Tibial nerve (tissue), 4 donors: Measurements from ENCODE around the gene INPPL1. TPM values are rescaled to one million over a fixed set of nuclear protein-coding genes. Genes with fewer than 3 reads are reported as not detected.

Source experiments
- DNase-seq, 2 donors: peaks; one replicate each; pipeline ENCODE4 v3.0.0-alpha.2; 2019; ENCODE audit warnings: low spot score in 2 of 2
- H3K27ac ChIP-seq, 4 donors: fragments of 200-600 bp; sonication (generic) in 3 of 4; one replicate each; pipeline ENCODE4 v1.5.1; 2017 to 2019; ENCODE audit warnings: mild to moderate bottlenecking in 1 of 4
- H3K27me3 ChIP-seq, 2 donors: fragments of 200-600 bp; sonication (generic) in 1 of 2; one replicate each; pipeline versions ENCODE4 v1.5.1 to v1.6.0; 2017 to 2019
- H3K36me3 ChIP-seq, 3 donors: fragments of 200-600 bp; sonication (generic); one replicate each; pipeline ENCODE4 v1.5.1; 2018 to 2019
- H3K4me1 ChIP-seq, 4 donors: fragments of 200-600 bp; sonication (generic) in 3 of 4; one replicate each; pipeline ENCODE4 v1.5.1; 2017 to 2019
- H3K4me3 ChIP-seq, 4 donors: fragments of 200-600 bp; sonication (generic) in 3 of 4; one replicate each; pipeline ENCODE4 v1.5.1; 2017 to 2019; ENCODE audit warnings: mild to moderate bottlenecking in 1 of 4, moderate library complexity in 1 of 4
- H3K9me3 ChIP-seq, 4 donors: fragments of 200-600 bp; sonication (generic) in 3 of 4; one replicate each; pipeline ENCODE4 v1.5.1; 2017 to 2019
- EP300 ChIP-seq, 2 donors: sonication (generic); formaldehyde crosslinking; IDR thresholded peaks; one replicate each; pipeline ENCODE4 v1.6.1; 2017; ENCODE audit warnings: antibody characterized with exemption in 2 of 2, mild to moderate bottlenecking in 1 of 2
- POLR2A ChIP-seq, 2 donors: fragments of 450-650 bp; IDR thresholded peaks; one replicate each; pipeline ENCODE4 v1.6.1; 2017; ENCODE audit warnings: antibody characterized with exemption in 2 of 2, mild to moderate bottlenecking in 2 of 2, moderate library complexity in 2 of 2
- WGBS, 2 donors: methylation state at CpG; one replicate each; pipeline ENCODE4 v1.1.5; 2018; 5-methylcytosine and 5-hydroxymethylcytosine counted together
- total RNA-seq, 4 donors: library from RNA; depleted of rRNA; stranded (reverse); fragments of >200 nt; gene quantifications; one replicate each; pipeline ENCODE4 v1.1.0, GENCODE V29; 2016
- TF ChIP-seq, protein P1 (sequence below), 5 experiments: fragments of 200-600 bp in 3 of 5; fragments of 450-650 bp in 2 of 5; sonication (generic) in 3 of 5; IDR thresholded peaks; one replicate each; pipeline ENCODE4 v1.5.1; 2016 to 2019; ENCODE audit warnings: antibody characterized with exemption in 5 of 5, mild to moderate bottlenecking in 3 of 5, moderate library complexity in 2 of 5

Gene INPPL1
- total RNA-seq, 4 donors from 2014 or later, result 73.6 to 137 (median 94.8) TPM

DNA sequence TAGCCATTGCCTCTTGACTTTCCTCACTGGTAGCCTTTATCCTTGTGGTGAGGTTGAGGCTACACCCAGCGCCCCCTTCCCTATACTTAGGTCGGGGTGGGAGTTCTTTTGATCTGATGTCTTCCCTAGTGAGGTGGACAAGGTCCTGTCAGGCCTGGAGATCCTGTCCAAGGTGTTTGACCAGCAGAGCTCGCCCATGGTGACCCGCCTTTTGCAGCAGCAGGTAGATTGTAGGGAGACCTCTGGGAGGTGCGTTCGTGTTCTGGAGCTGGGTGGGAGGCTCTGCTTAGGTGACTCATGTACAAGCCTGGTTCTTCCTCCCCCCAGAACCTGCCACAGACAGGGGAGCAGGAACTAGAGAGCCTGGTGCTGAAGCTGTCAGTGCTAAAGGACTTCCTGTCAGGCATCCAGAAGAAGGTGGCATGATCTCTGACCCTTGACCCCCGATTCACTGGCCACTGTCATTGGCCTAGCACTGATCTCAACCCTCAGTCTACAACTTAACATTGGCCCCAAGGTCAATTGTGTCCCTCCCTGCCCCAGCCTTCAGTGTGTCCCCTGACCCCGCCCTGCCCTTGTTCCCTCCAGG is 4.9 kb downstream of the INPPL1 start:
- DNase-seq, result no peak

DNA sequence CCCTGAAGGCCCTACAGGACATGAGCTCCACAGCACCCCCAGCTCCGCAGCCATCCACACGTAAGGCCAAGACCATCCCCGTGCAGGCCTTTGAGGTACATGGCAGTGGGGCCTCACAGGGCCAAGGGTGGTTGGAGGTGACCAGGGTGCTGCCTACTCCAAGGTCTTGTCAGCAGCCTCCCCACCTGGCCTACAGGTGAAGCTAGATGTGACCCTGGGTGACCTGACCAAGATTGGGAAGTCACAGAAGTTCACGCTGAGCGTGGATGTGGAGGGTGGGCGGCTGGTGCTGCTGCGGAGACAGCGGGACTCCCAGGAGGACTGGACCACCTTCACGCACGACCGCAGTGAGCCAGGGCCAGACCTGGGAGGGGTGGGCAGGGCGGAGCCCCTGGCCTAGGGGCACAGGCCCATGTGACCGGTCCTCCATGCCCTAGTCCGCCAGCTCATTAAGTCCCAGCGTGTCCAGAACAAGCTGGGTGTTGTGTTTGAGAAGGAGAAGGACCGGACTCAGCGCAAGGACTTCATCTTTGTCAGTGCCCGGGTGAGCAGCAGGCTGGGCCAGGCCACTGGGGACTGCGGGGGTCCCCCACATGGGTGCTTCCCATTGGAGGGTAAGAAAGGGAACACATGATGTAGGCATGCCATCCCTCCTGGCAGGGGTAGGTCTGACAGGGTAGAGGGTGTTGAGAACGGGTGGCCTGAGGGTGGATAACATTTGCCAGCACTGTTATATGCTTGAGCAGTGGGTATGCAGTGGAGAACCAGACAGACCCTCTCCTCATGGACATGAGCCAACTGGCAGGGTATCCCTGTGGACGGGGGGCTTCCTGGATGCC is 5.6 kb downstream of the INPPL1 start:
- no peaks in the 10 kb centered on the region for H3K27me3 ChIP-seq
- no peak overlapping the region for H3K27ac ChIP-seq
- H3K4me1 ChIP-seq, result peaks cover 0 to 38% (median 20%) of the 10 kb centered on the region in 4 donors
- no peak for DNase-seq
- peaks cover 0 to 85% (median 36%) of the 10 kb centered on the region in 3 donors for H3K36me3 ChIP-seq
- WGBS, 2 donors, result 86 to 92% methylated on average over 19 to 21 of the region's 21 CpGs
- TF ChIP-seq EP300 (IDR thresholded peaks at IDR 0.05) (no peak), POLR2A (IDR thresholded peaks at IDR 0.05) (no peak)
- TF ChIP-seq, protein P1, sequence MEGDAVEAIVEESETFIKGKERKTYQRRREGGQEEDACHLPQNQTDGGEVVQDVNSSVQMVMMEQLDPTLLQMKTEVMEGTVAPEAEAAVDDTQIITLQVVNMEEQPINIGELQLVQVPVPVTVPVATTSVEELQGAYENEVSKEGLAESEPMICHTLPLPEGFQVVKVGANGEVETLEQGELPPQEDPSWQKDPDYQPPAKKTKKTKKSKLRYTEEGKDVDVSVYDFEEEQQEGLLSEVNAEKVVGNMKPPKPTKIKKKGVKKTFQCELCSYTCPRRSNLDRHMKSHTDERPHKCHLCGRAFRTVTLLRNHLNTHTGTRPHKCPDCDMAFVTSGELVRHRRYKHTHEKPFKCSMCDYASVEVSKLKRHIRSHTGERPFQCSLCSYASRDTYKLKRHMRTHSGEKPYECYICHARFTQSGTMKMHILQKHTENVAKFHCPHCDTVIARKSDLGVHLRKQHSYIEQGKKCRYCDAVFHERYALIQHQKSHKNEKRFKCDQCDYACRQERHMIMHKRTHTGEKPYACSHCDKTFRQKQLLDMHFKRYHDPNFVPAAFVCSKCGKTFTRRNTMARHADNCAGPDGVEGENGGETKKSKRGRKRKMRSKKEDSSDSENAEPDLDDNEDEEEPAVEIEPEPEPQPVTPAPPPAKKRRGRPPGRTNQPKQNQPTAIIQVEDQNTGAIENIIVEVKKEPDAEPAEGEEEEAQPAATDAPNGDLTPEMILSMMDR (IDR thresholded peaks at IDR 0.05), result no peak
- H3K9me3 ChIP-seq, result no peaks in the 10 kb centered on the region
- H3K4me3 ChIP-seq, result no peak overlapping the region

More for the DNA sequence above, 4.9 kb downstream of the INPPL1 start:
- WGBS, 2 donors, result 86 to 93% methylated on average over 8 of the region's 8 CpGs
- Histone ChIP-seq H3K36me3 (peaks cover 0 to 78% (median 29%) of the 10 kb centered on the region in 3 donors), H3K27ac (no peak overlapping the region), H3K4me3 (no peak overlapping the region), H3K27me3 (no peaks in the 10 kb centered on the region), H3K9me3 (no peaks in the 10 kb centered on the region), H3K4me1 (peaks cover 0 to 36% (median 21%) of the 10 kb centered on the region in 4 donors)
- no peak for TF ChIP-seq EP300 (IDR thresholded peaks at IDR 0.05)
- TF ChIP-seq, protein P1 (IDR thresholded peaks at IDR 0.05), result no peak
- no peak for TF ChIP-seq POLR2A (IDR thresholded peaks at IDR 0.05)

DNA sequence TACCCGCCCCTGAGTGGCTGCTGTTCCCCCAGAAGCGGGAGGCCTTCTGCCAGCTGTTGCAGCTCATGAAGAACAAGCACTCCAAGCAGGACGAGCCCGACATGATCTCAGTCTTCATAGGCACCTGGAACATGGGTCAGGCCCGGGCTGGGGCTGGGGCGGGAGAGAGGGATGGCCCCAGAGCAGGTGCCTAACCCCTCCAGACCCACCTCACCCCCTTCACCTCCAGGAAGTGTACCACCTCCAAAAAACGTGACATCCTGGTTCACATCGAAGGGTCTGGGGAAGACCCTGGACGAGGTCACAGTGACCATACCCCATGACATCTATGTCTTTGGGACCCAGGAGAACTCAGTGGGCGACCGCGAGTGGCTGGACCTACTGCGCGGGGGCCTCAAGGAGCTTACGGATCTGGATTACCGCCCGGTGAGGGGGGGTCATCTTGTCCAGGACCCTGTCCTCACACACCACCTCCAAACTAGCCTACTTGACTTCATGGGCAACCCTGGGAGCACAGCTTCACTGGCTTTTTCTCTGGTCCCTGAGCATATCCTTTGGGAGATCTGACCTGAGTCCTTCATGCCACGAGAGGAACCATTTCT is 6.3 kb downstream of the INPPL1 start:
- WGBS, 2 donors, result 86 to 89% methylated on average over 13 to 18 of the region's 18 CpGs
- H3K36me3 ChIP-seq, result peaks cover 0 to 92% (median 44%) of the 10 kb centered on the region in 3 donors
- DNase-seq, result no peak

DNA sequence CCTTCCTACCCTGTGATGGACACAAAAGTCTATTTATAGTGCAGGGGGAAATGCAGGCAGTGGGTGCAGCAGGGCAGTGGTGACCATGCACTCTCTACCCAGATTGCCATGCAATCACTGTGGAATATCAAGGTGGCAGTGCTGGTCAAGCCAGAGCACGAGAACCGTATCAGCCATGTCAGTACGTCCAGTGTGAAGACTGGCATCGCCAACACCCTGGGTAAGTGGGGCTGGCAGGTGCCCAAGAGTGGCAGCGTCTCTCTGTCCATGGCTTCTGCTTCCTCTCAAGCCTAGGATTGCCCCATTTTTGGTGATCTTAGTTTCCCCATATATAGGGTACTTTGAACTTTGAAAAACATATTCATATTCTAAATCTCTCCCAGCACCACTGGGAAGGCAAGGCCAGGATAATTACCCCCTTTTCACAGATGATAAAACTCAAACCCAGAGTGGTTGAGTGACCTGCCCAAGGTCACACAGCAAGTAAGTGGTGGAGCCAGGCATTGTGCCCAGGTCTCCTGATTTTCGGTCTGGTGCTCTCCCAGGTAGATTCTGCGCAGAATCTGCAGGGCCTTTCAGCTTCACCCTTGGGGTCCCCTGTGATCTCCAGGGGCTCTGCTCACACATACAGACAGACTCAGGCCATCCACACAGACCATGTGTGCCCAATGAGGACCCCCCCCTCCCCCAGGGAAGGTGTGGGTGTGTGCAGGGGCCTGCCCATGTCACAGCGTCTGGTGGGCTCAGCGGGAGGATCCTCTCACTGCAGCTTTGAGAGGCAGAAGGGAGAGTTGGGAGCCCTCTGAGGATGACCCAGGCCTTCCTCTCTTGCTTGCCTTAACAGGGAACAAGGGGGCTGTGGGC is 7.1 kb downstream of the INPPL1 start:
- peaks cover 0 to 37% (median 8%) of the 10 kb centered on the region in 4 donors for H3K4me1 ChIP-seq
- TF ChIP-seq POLR2A (IDR thresholded peaks at IDR 0.05), result no peak
- TF ChIP-seq, protein P1 (IDR thresholded peaks at IDR 0.05), result no peak
- TF ChIP-seq EP300 (IDR thresholded peaks at IDR 0.05), result no peak
- H3K4me3 ChIP-seq, result no peak overlapping the region
- no peaks in the 10 kb centered on the region for H3K9me3 ChIP-seq
- WGBS, 2 donors, result 80 to 83% methylated on average over 9 of the region's 9 CpGs
- no peak for DNase-seq
- peaks cover 0 to 99% (median 46%) of the 10 kb centered on the region in 3 donors for H3K36me3 ChIP-seq
- no peaks in the 10 kb centered on the region for H3K27me3 ChIP-seq
- no peak overlapping the region for H3K27ac ChIP-seq

More for the DNA sequence above, 6.3 kb downstream of the INPPL1 start:
- no peak overlapping the region for H3K27ac ChIP-seq
- peaks cover 0 to 38% (median 13%) of the 10 kb centered on the region in 4 donors for H3K4me1 ChIP-seq
- H3K27me3 ChIP-seq, result no peaks in the 10 kb centered on the region
- no peak for TF ChIP-seq EP300 (IDR thresholded peaks at IDR 0.05)
- TF ChIP-seq POLR2A (IDR thresholded peaks at IDR 0.05), result no peak
- TF ChIP-seq, protein P1 (IDR thresholded peaks at IDR 0.05), result no peak
- no peaks in the 10 kb centered on the region for H3K9me3 ChIP-seq
- no peak overlapping the region for H3K4me3 ChIP-seq
